Measurements from ENCODE around the gene JCHAIN.
A peak's percentile ranks its signal among the peaks of the same experiment; 100 is the strongest.

The JCHAIN gene

GRCh38 chr4:70634482-70634881 lies 31.8 kb downstream of the JCHAIN start:
- no peak for DNase-seq

GRCh38 chr4:70632028-70632427 lies 34.3 kb downstream of the JCHAIN start:
- DNase-seq = no peak

- no peak for DNase-seq
These were observed 36.1 kb downstream of the JCHAIN start for GRCh38 chr4:70630162-70630561.

GRCh38 chr4:70629469-70630090 lies 36.7 kb downstream of the JCHAIN start:
- no peak for DNase-seq

- no peak for DNase-seq
These were observed 37.9 kb downstream of the JCHAIN start, which contains the start of gene ENAM for GRCh38 chr4:70628444-70628843. TSS of gene ENAM (plus strand) at chr4:70628744. CDS start at chr4:70629501, 757 bp downstream.

GRCh38 chr4:70627620-70628019 lies 38.7 kb downstream of the JCHAIN start:
- DNase-seq = no peak

- DNase-seq = no peak
These were observed 42.0 kb downstream of the JCHAIN start for GRCh38 chr4:70624226-70624793.

- DNase-seq = no peak
These were observed 43.0 kb downstream of the JCHAIN start for GRCh38 chr4:70623323-70623722.

- no peak for DNase-seq
These were observed 46.5 kb downstream of the JCHAIN start for GRCh38 chr4:70619778-70620177.

GRCh38 chr4:70619288-70619687 lies 47.0 kb downstream of the JCHAIN start:
- no peak for DNase-seq

- DNase-seq = no peak
These were observed 52.1 kb downstream of the JCHAIN start for GRCh38 chr4:70614184-70614555.

GRCh38 chr4:70613306-70614183 lies 52.8 kb downstream of the JCHAIN start:
- peak; percentile 70 to 75 for DNase-seq

GRCh38 chr4:70608324-70608723 lies 58.0 kb downstream of the JCHAIN start:
- DNase-seq = no peak

GRCh38 chr4:70607334-70607853 lies 58.9 kb downstream of the JCHAIN start:
- no peak for DNase-seq

GRCh38 chr4:70606459-70606858 lies 59.8 kb downstream of the JCHAIN start:
- DNase-seq = no peak

Measured in NCI-H526 (cell line).